ENCODE data around the gene SNX1.

- TF ChIP-seq STAG1 (CRISPR knock-in tag; IDR thresholded peaks at IDR 0.05): no peak
- TF ChIP-seq MEIS1 (CRISPR knock-in tag; IDR thresholded peaks at IDR 0.05; ENCODE audit: borderline replicate concordance): no peak
- no peak for TF ChIP-seq SRF (IDR thresholded peaks at IDR 0.05; ENCODE audit: low read depth, low read length)
Measured at GRCh38 chr15:64144192-64144564, 48.4 kb downstream of the SNX1 start.

All from HepG2 (cell line).